HG03135 (cell line): ENCODE data around the gene GPR176.

ENCODE experiments used
- ATAC-seq: cut with Tn5 transposase; IDR thresholded peaks from one replicate; pipeline ENCODE4 v1.9.1; 2021; ENCODE audit warnings: mild to moderate bottlenecking, moderate library complexity; ENCODE audit not compliant: unreplicated experiment

The GPR176 gene

DNA sequence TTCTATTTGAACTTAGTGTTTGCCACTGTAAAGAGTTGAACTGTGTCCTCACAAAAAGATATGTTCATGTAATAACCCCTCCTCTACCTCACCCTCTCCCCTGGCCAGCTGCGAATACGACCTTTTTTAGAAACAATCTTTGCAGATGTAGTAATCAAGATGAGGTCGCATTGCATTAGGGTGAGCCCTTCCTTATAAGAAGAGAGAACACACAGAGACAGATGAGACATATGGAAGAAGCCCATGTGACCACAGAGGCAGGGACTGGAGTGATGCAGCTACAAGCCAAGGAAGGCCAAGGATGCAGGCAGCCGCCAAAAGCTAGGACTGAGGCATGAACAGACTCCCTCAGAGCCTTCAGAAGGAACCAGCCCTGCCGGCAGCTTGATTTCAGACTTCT, 27.6 kb downstream of the GPR176 start:
- ATAC-seq, result no peak

DNA sequence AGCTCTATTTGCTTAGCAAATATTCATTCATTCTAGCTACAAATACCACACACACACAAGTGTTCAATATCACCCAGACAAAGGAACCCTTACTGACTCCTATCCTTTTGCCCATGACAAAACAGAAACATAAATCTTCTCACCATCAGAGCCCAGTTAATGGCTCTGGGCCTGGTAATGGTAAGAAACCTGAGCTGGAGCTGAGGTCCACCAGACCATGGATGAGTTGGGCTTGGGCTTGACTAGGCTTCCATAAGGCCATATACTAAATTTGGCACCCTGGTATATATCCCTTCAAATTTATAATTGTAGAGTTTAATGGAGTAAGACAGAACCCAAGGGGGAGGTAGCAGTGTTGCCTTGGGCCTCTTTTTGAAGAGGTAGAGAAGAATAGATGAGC, 29.4 kb downstream of the GPR176 start:
- ATAC-seq, result no peak

DNA sequence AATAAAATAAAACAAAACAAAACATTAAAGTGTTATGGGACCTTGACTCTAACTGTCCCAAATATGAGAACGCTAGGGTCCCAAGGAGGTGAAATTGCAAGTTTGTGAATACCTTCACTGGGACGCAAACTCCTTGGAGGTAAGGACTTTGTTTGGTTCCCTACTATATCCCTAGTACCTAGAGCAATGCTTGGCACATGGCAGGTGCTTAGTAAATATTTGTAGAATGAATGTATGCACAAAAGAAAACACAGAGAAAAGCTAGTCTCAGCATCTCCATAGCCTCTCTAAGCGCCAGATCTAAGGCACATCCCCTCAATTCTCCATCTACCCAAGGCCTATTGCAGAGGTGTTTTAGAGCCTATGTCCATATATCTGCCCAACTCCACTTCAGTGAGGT, 30.5 kb downstream of the GPR176 start:
- ATAC-seq, result no peak

DNA sequence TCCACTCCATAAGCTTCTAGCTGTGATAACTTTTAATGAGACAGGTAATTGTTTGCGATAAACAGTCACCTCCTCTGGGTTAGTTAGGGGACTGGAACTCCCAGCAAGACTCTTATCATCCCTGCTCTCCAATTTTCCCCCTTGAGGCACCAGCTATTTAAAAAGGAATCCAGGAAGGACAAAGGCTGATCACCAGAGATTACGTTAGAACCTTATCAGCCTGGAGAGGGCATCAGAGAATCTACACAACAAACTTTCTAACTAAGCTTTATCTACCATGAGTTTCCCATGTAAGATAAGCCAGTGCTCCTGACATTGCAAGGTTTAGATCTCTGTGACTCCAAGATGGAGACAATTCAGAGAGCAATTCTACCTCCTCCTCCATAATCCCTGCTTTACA, 31.3 kb downstream of the GPR176 start:
- no peak for ATAC-seq

GRCh38 chr15:39888243-39888642, 31.8 kb downstream of the GPR176 start:
- ATAC-seq, result no peak

DNA sequence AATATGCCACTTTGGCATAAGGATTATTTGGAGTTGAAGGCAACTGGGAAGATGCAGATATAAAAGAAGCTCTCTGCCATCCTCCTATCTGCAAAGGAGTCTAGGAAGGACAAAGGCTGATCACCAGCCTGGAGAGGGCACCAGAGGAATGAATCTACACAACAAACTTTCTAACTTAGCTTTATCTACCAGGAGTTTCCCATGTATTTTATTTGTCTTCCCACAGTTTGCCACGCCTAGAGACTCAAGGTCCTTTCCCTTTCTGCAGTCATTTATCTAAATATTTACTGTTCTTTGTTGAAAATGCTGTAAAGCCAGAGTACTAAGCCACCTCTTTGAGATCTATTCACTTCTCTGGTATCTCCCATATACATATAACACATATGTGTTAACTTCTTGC, 32.2 kb downstream of the GPR176 start:
- no peak for ATAC-seq

- ATAC-seq, result no peak
Observed at GRCh38 chr15:39887211-39887610, 32.9 kb downstream of the GPR176 start.

DNA sequence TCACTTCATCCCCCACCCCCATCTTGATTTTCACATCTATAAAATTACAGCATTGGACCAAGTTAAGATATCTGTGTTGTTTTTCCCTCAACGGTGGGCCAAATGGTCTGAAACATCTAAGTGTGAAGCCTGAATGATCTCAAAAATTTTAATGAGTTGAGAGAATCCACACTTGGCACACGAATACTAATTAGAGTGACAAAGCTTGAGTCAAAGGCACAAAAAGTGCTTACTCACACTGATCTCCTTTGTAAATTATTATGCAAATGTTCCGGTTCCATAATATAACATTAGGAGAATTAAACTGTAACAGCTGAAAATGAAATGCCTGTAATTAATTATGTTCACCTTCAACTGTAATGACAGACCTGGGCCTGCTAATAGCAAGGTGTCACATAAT, 33.6 kb downstream of the GPR176 start:
- no peak for ATAC-seq

DNA sequence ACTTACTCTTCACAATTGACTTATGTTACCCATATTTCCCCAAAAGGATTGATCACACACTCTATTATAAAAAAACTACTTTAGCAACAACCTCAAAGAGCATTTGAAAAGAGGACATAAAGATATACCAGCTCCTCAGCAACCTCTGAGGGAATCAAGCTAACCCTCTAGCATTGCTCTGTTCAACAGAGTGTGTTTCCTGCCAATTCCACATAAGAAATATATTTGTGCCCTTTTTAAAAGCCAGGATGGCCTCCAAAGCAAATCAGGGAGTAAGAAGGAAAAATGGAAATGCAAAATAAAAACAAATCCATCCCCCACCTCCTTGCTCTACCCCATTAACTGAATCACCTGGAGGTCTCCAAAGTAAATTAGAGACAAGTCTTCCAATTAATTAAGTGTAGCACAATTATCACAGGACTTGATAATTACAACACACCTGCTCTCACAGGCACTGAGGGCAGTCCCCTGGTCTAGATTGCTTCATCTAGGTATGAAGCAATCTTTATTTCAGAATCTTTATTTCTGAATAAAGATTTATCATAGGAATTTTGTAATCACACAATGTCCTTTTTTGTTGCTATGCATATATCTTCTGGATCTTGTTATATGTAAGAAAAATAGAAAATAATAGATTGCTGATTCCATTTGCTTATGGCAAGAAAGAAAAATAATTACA, 34.8 kb downstream of the GPR176 start:
- ATAC-seq, result no peak

DNA sequence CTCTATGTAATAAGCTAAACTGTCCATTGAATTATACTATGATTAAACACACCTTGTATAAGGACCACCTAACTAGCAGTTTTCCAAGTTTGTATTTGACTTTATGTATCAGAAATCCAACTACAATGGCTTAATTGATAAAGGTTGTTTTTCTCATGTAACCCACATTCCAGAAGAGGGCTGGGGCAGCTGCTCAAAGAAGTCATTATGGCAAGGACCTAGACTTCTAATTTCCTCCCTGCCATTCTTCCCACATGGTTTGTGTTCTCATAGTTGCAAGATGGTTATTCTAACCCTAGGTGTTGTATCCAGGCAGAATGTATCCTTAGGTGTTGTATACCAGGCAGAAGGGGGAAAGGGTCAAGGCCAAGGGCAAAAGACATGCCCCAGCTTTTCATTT, 35.7 kb downstream of the GPR176 start:
- no peak for ATAC-seq

- no peak for ATAC-seq
Observed at GRCh38 chr15:39882602-39883001, 37.5 kb downstream of the GPR176 start.

DNA sequence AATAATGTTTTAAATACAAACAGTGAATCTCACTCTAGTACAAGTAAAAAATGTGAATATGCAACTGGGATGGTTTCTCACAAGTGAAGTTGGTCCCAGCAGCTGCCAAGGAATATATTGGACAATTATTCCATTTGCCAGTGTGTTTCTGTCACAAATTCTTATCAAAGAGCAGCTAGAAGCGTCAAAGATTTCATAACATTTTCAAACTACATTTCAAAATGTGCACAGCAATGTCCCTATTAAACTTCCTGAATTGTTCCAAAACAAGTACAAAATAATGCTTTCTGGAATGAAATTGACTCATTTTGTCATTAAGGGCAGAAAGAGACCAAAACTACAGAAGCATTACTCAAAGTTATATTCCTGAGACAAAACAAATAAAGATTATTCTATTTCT, 38.3 kb downstream of the GPR176 start:
- ATAC-seq, result no peak

GRCh38 chr15:39880718-39881387, 39.2 kb downstream of the GPR176 start:
- no peak for ATAC-seq

GRCh38 chr15:39878406-39878785, 41.7 kb downstream of the GPR176 start:
- no peak for ATAC-seq

DNA sequence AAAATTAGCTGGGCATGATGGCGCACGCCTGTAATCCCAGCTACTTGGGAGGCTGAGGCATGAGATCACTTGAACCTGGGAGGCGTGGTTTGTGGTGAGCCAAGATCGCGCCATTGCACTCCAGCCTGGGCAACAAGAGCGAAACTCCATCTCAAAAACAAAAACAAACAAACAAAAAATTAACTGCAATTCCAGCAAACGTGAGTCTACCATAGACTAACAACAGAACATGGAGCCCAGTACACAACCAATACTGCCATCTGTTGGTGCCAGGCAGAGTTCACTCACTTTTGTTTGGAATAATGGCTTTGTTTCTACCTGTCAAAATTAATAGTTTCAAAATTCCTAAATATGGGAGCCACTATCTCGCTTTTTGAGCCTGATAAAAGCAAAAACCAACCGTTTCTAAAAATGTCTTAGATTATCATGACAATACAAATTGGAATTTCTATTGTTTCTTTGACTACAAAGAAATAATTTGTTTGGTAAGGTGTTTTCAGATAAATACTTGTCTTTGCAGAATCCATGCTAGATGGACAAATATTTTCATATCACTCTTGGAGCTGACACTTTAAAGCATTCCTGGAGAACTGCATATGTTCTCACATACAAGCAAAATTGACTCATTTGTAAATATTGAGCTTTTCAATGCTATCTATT, 45.0 kb downstream of the GPR176 start:
- no peak for ATAC-seq

DNA sequence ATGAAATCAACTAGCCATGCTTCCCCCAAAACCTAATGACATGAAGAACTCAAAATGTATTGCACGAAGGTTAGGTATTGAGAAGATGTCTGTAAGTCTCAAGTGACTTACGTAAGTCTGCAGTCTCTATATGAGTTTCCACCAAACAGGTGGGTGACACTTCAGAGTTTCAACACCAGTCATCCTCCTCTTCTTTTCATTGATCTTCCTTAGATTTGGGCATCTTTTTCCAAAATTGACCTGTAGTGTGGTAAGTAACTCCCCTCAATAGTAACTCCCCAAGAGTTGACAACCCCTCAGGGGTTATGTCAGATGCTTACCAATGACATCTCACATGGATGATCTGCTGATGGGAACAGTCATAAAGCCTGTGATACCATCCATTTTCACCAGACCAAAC, 46.1 kb downstream of the GPR176 start:
- ATAC-seq, result no peak

- no peak for ATAC-seq
Observed at GRCh38 chr15:39870537-39870936, 49.5 kb downstream of the GPR176 start.

DNA sequence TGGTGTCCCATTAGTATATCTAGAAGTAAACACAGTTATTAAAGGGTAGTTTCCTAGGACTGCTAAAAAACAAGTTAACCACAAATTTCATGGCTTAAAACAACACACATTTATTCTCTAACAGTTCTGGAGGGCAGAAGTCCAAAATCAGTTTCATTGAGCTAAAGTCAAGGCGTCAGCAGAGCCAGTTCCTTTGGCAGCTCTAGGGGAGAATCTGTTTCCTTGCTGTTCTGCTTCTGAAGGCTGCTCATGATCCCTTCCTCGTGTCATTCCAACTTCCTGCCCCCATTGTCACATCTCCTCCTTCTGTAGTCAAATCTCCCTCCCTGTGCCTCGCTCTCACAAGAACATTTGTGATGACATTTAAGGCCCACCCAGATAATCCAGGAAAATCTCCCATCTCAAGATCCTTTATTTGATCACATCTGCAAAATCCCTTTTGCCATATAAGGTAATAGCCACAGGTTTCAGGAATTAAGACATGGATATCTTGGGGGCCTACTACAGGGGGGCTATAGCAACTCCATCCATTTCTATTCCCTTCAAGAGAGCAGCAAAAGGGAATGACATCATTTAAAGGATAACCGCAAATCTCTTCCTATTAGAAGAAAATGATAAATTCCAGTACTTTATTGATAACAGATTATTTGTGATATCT, 50.1 kb downstream of the GPR176 start:
- no peak for ATAC-seq

DNA sequence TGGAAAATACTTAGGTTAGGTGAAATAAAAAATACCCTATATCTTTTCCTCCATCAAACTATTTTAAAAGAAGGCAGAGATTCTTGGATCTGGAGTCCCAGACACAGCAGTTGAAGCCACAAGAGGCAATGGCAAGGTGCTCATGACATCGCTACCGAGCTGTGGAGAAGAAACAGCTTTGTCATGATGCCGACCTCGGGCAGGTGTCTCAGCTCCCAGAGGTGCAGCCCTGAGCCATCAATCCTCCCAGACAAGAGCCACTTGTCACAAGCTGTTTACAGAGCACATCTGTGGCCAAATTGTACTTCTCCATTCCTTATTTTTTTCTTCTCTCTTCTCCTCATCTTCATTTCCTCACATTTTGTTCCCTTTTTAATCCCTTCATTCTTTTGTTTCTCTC, 50.8 kb downstream of the GPR176 start:
- no peak for ATAC-seq

GRCh38 chr15:39868396-39868795, 51.7 kb downstream of the GPR176 start:
- ATAC-seq, result no peak

- ATAC-seq, result no peak
Observed at GRCh38 chr15:39864116-39864515, 56.0 kb downstream of the GPR176 start.

- no peak for ATAC-seq
Observed at GRCh38 chr15:39860871-39861270, 59.2 kb downstream of the GPR176 start.
